Astrocyte (in vitro differentiated cells and primary cell): ENCODE data around the gene CIDEB. TPM values are rescaled to one million over a fixed set of nuclear protein-coding genes. Genes with fewer than 3 reads are reported as not detected.

ENCODE experiments used
- DNase-seq: peaks from one replicate; pipeline ENCODE4 v3.0.0-alpha.2; 2010; ENCODE audit warnings: low read depth
- FAIRE-seq: peaks from 2 replicates; lab custom pipeline; 2011; peaks lifted over from hg19 to GRCh38; lab: Jason Lieb, UNC
- H2AFZ ChIP-seq: 2 replicates; pipeline ENCODE4 v1.6.0; 2012; ENCODE audit warnings: low read depth, low read length, inconsistent platforms
- H3K27ac ChIP-seq: 2 replicates; pipeline ENCODE4 v1.5.1; 2011; ENCODE audit warnings: low read depth, low read length, inconsistent platforms
- H3K27me3 ChIP-seq: 2 replicates; pipeline ENCODE4 v1.6.0; 2011; ENCODE audit warnings: low read length, inconsistent platforms; ENCODE audit not compliant: insufficient read depth
- H3K36me3 ChIP-seq: 2 replicates; pipeline ENCODE4 v1.5.1; 2011; ENCODE audit warnings: low read length, inconsistent platforms; ENCODE audit not compliant: insufficient read depth
- H3K4me1 ChIP-seq: 2 replicates; pipeline ENCODE4 v1.5.1; 2011; ENCODE audit warnings: low read length, inconsistent platforms; ENCODE audit not compliant: insufficient read depth
- H3K4me2 ChIP-seq: 2 replicates; pipeline ENCODE4 v1.6.0; 2012; ENCODE audit warnings: low read length, inconsistent platforms
- H3K4me3 ChIP-seq: 2 replicates; pipeline ENCODE4 v1.5.1; 2011; ENCODE audit warnings: low read depth, mild to moderate bottlenecking, low read length, inconsistent platforms; ENCODE audit not compliant: insufficient read depth
- H3K79me2 ChIP-seq: 2 replicates; pipeline ENCODE4 v1.6.0; 2012; ENCODE audit warnings: mild to moderate bottlenecking, low read length, inconsistent platforms; ENCODE audit not compliant: insufficient read depth
- H3K9ac ChIP-seq: 2 replicates; pipeline ENCODE4 v1.6.0; 2012; ENCODE audit warnings: mild to moderate bottlenecking, low read length, inconsistent platforms
- H3K9me3 ChIP-seq: 2 replicates; pipeline ENCODE4 v1.5.1; 2012; ENCODE audit warnings: low read depth, mild to moderate bottlenecking, low read length, inconsistent platforms; ENCODE audit not compliant: insufficient read depth
- H4K20me1 ChIP-seq: 2 replicates; pipeline ENCODE4 v1.6.0; 2012; ENCODE audit warnings: low read length, inconsistent platforms; ENCODE audit not compliant: insufficient read depth
- H3K27ac Mint-ChIP-seq: one replicate; pipeline ENCODE4 v1.8.0; 2021; ENCODE audit warnings: mild to moderate bottlenecking, mixed read lengths; ENCODE audit not compliant: unreplicated experiment
- H3K27me3 Mint-ChIP-seq: one replicate; pipeline ENCODE4 v1.8.0; 2021; ENCODE audit warnings: low read depth, mixed read lengths; ENCODE audit not compliant: unreplicated experiment
- H3K36me3 Mint-ChIP-seq: one replicate; pipeline ENCODE4 v1.8.0; 2021; ENCODE audit warnings: low read depth, mixed read lengths; ENCODE audit not compliant: unreplicated experiment
- H3K4me1 Mint-ChIP-seq: one replicate; pipeline ENCODE4 v1.8.0; 2021; ENCODE audit warnings: low read depth, mixed read lengths; ENCODE audit not compliant: unreplicated experiment
- H3K4me3 Mint-ChIP-seq: one replicate; pipeline ENCODE4 v1.8.0; 2021; ENCODE audit warnings: mild to moderate bottlenecking, moderate library complexity, mixed read lengths; ENCODE audit not compliant: unreplicated experiment
- H3K9me3 Mint-ChIP-seq: one replicate; pipeline ENCODE4 v1.8.0; 2021; ENCODE audit warnings: mild to moderate bottlenecking, mixed read lengths; ENCODE audit not compliant: unreplicated experiment
- CTCF ChIP-seq: IDR thresholded peaks from 2 replicates; pipeline ENCODE4 v1.5.1; 2011; ENCODE audit warnings: low read depth, mild to moderate bottlenecking, inconsistent platforms, low read length, moderate library complexity; ENCODE audit not compliant: insufficient read depth
- EZH2 ChIP-seq: IDR thresholded peaks from 2 replicates; pipeline ENCODE4 v1.6.1; 2012; ENCODE audit warnings: mild to moderate bottlenecking, low read length, inconsistent platforms; ENCODE audit not compliant: insufficient read depth
- total RNA-seq: library from RNA; stranded (reverse); gene quantifications from 2 replicates; pipeline ENCODE4 v1.2.1, GENCODE V29; 2021

The CIDEB gene
- total RNA-seq, 1 donor from 2014 or later = not detected

- no peaks in the 10 kb centered on the region for H3K36me3 Mint-ChIP-seq
- no peaks in the 10 kb centered on the region for H3K4me1 Mint-ChIP-seq
- H3K9me3 Mint-ChIP-seq = peaks cover 3% of the 10 kb centered on the region
- DNase-seq (no peak), FAIRE-seq (no peak)
- H3K79me2 ChIP-seq = no peaks in the 10 kb centered on the region
- no peak overlapping the region for H3K4me3 Mint-ChIP-seq
- no peaks in the 10 kb centered on the region for H4K20me1 ChIP-seq
- H3K27me3 ChIP-seq = peaks cover 35% of the 10 kb centered on the region
- no peaks in the 10 kb centered on the region for H3K36me3 ChIP-seq
- no peak overlapping the region for H3K27ac Mint-ChIP-seq
- H3K27me3 Mint-ChIP-seq = peaks cover 64% of the 10 kb centered on the region
- H3K27ac ChIP-seq = no peak overlapping the region
- TF ChIP-seq CTCF (no peak), EZH2 (no peak)
- peaks cover 16% of the 10 kb centered on the region for H3K4me1 ChIP-seq
- H3K4me2 ChIP-seq = no peak overlapping the region
- H3K9me3 ChIP-seq = no peaks in the 10 kb centered on the region
- H2AFZ ChIP-seq = no peak overlapping the region
- no peak overlapping the region for H3K9ac ChIP-seq
- no peak overlapping the region for H3K4me3 ChIP-seq
These were observed 23.3 kb upstream of the CIDEB start for GRCh38 chr14:24330973-24331674.

- no peaks in the 10 kb centered on the region for H3K4me1 Mint-ChIP-seq
- Histone ChIP-seq H3K36me3 (no peaks in the 10 kb centered on the region), H3K9ac (no peak overlapping the region), H3K9me3 (no peaks in the 10 kb centered on the region), H4K20me1 (no peaks in the 10 kb centered on the region), H2AFZ (no peak overlapping the region), H3K4me1 (peaks cover 16% of the 10 kb centered on the region), H3K27ac (no peak overlapping the region), H3K79me2 (no peaks in the 10 kb centered on the region), H3K4me2 (no peak overlapping the region), H3K27me3 (peaks cover 27% of the 10 kb centered on the region), H3K4me3 (no peak overlapping the region)
- no peaks in the 10 kb centered on the region for H3K36me3 Mint-ChIP-seq
- no peak for DNase-seq
- H3K27ac Mint-ChIP-seq = no peak overlapping the region
- H3K4me3 Mint-ChIP-seq = no peak overlapping the region
- FAIRE-seq = no peak
- peaks cover 59% of the 10 kb centered on the region for H3K27me3 Mint-ChIP-seq
- TF ChIP-seq CTCF (no peak), EZH2 (no peak)
- H3K9me3 Mint-ChIP-seq = no peaks in the 10 kb centered on the region
These were observed 22.0 kb upstream of the CIDEB start for GRCh38 chr14:24329736-24330135.

- H3K36me3 ChIP-seq = no peaks in the 10 kb centered on the region
- H3K4me1 ChIP-seq = peaks cover 15% of the 10 kb centered on the region
- H3K27me3 Mint-ChIP-seq = peaks cover 56% of the 10 kb centered on the region
- H3K4me3 Mint-ChIP-seq = no peak overlapping the region
- no peak overlapping the region for H3K4me3 ChIP-seq
- no peaks in the 10 kb centered on the region for H3K79me2 ChIP-seq
- DNase-seq (no peak), FAIRE-seq (no peak)
- TF ChIP-seq CTCF (no peak), EZH2 (no peak)
- H2AFZ ChIP-seq = no peak overlapping the region
- no peaks in the 10 kb centered on the region for H4K20me1 ChIP-seq
- no peak overlapping the region for H3K27ac ChIP-seq
- no peak overlapping the region for H3K27ac Mint-ChIP-seq
- H3K9me3 Mint-ChIP-seq = no peaks in the 10 kb centered on the region
- H3K4me2 ChIP-seq = no peak overlapping the region
- peaks cover 22% of the 10 kb centered on the region for H3K27me3 ChIP-seq
- no peaks in the 10 kb centered on the region for H3K9me3 ChIP-seq
- H3K9ac ChIP-seq = no peak overlapping the region
- no peaks in the 10 kb centered on the region for H3K4me1 Mint-ChIP-seq
- H3K36me3 Mint-ChIP-seq = no peaks in the 10 kb centered on the region
These were observed 21.4 kb upstream of the CIDEB start for GRCh38 chr14:24329073-24329663.
